HepG2 (cell line): ENCODE results near the gene DTNB.

ENCODE experiments used
- E2F5 ChIP-seq: sonication (generic); formaldehyde crosslinking; conservative IDR thresholded peaks from 2 replicates; pipeline ENCODE4 v1.4.0; 2020; ENCODE audit warnings: missing genetic modification reagents
- EP300 ChIP-seq, 3 experiments: sonication (generic) in 1 of 3; formaldehyde crosslinking in 1 of 3; IDR thresholded peaks; 2 replicates each; pipeline versions ENCODE4 v1.5.1 to v1.6.1; 2011 to 2020; ENCODE audit warnings: low read depth in 2 of 3, low read length in 2 of 3, borderline replicate concordance in 1 of 3, improper control_type of control experiment in 1 of 3, mild to moderate bottlenecking in 1 of 3, missing genetic modification reagents in 1 of 3, moderate library complexity in 1 of 3
- FOXM1 ChIP-seq: sonication (generic); formaldehyde crosslinking; IDR thresholded peaks from 2 replicates; pipeline ENCODE4 v1.5.0; 2020; ENCODE audit warnings: missing genetic modification reagents
- HHEX ChIP-seq: IDR thresholded peaks from 2 replicates; pipeline ENCODE4 v1.6.1; 2016; ENCODE audit warnings: control low read depth
- KDM5A ChIP-seq: fragments of 200-600 bp; sonication (generic); IDR thresholded peaks from 2 replicates; pipeline ENCODE4 v1.7.0; 2018; ENCODE audit warnings: antibody characterized with exemption, mild to moderate bottlenecking, low read length, borderline replicate concordance
- PBX2 ChIP-seq: IDR thresholded peaks from 2 replicates; pipeline ENCODE4 v1.6.1; 2016; ENCODE audit warnings: control low read depth
- ZBTB21 ChIP-seq: sonication (generic); formaldehyde crosslinking; IDR thresholded peaks from 2 replicates; pipeline ENCODE4 v1.4.0; 2020; ENCODE audit warnings: missing genetic modification reagents
- ZNF558 ChIP-seq: sonication (generic); formaldehyde crosslinking; IDR thresholded peaks from 2 replicates; pipeline ENCODE4 v1.9.0; 2022; ENCODE audit warnings: mild to moderate bottlenecking, missing genetic modification reagents, borderline replicate concordance

GRCh38 chr2:25714740-25715139 is 41.4 kb upstream of the DTNB start:
- no peak for TF ChIP-seq FOXM1 (CRISPR knock-in tag)
- no peak for TF ChIP-seq PBX2
- no peak for TF ChIP-seq E2F5
- TF ChIP-seq EP300 (IDR thresholded peaks at IDR 0.05; ENCODE audit: low read depth in 2 of 2, low read length in 2 of 2): no peak
- no peak for TF ChIP-seq EP300 (CRISPR knock-in tag; IDR thresholded peaks at IDR 0.05; ENCODE audit: borderline replicate concordance)
- no peak for TF ChIP-seq HHEX (CRISPR knock-in tag)
- no peak for TF ChIP-seq ZBTB21
- TF ChIP-seq KDM5A: no peak
- no peak for TF ChIP-seq ZNF558 (CRISPR knock-in tag)
